Right lobe of liver (tissue), 4 donors: ENCODE measurements around the gene RABL3.

Experiments used
- CTCF ChIP-seq, 4 donors: fragments of 200-600 bp in 3 of 4; fragments of 450-650 bp in 1 of 4; IDR thresholded peaks; one replicate each; pipeline versions ENCODE4 v1.5.1 to v1.8.0; 2016 to 2022; ENCODE audit warnings: antibody characterized with exemption in 4 of 4, mild to moderate bottlenecking in 2 of 4
- POLR2A ChIP-seq: fragments of 450-650 bp; IDR thresholded peaks from one replicate; pipeline ENCODE4 v1.6.1; 2017; ENCODE audit warnings: antibody characterized with exemption, mild to moderate bottlenecking
- donor health status: DM: no; HTN: no; CAD: no.
- donor health status: DM: no; HTN: no; CAD: no.
- donor health status: DM: no; HTN: yes; CAD: no.

GRCh38 chr3:120641696-120642246, 100.5 kb downstream of the RABL3 start:
- TF ChIP-seq CTCF (IDR thresholded peaks at IDR 0.05) (no peak), POLR2A (no peak)
